Stimulated activated CD4-positive, alpha-beta T cell treated with anti-CD3 and anti-CD28 coated beads, TNF-alpha, amount 100 ng/mL, for 4 hours (primary cell): ENCODE results near the gene FITM2.

Source experiments
- DNase-seq, 3 experiments: peaks; one replicate each; pipeline ENCODE4 v3.0.0-alpha.2; 2020; ENCODE audit warnings: low read depth in 3 of 3

Gene FITM2

GRCh38 chr20:44280387-44280786, 30.6 kb downstream of the FITM2 start:
- no peak for DNase-seq

- DNase-seq = no peak
These were observed 31.8 kb downstream of the FITM2 start for GRCh38 chr20:44279228-44279627.

- DNase-seq = no peak
These were observed 36.5 kb downstream of the FITM2 start for GRCh38 chr20:44274303-44275017.

- no peak for DNase-seq
These were observed 37.5 kb downstream of the FITM2 start for GRCh38 chr20:44273231-44274215.

- DNase-seq = no peak
These were observed 38.9 kb downstream of the FITM2 start for GRCh38 chr20:44271915-44272663.

GRCh38 chr20:44268802-44269201, 42.2 kb downstream of the FITM2 start:
- DNase-seq = no peak

- no peak for DNase-seq
These were observed 46.7 kb downstream of the FITM2 start for GRCh38 chr20:44264287-44264686.

GRCh38 chr20:44258226-44258890, 52.6 kb downstream of the FITM2 start:
- DNase-seq = no peak

GRCh38 chr20:44256961-44257360, 54.0 kb downstream of the FITM2 start:
- no peak for DNase-seq

GRCh38 chr20:44255942-44256341, 55.1 kb downstream of the FITM2 start:
- no peak for DNase-seq

GRCh38 chr20:44254073-44254472, 56.9 kb downstream of the FITM2 start:
- DNase-seq = no peak

- DNase-seq = no peak
These were observed 57.5 kb downstream of the FITM2 start for GRCh38 chr20:44253528-44253927.
